HG03039 (cell line): ENCODE results near the gene GALNT2.

Experiments used
- ATAC-seq: cut with Tn5 transposase; IDR thresholded peaks from one replicate; pipeline ENCODE4 v1.9.1; 2021; ENCODE audit warnings: mild to moderate bottlenecking, moderate library complexity; ENCODE audit not compliant: unreplicated experiment

GALNT2 gene

DNA sequence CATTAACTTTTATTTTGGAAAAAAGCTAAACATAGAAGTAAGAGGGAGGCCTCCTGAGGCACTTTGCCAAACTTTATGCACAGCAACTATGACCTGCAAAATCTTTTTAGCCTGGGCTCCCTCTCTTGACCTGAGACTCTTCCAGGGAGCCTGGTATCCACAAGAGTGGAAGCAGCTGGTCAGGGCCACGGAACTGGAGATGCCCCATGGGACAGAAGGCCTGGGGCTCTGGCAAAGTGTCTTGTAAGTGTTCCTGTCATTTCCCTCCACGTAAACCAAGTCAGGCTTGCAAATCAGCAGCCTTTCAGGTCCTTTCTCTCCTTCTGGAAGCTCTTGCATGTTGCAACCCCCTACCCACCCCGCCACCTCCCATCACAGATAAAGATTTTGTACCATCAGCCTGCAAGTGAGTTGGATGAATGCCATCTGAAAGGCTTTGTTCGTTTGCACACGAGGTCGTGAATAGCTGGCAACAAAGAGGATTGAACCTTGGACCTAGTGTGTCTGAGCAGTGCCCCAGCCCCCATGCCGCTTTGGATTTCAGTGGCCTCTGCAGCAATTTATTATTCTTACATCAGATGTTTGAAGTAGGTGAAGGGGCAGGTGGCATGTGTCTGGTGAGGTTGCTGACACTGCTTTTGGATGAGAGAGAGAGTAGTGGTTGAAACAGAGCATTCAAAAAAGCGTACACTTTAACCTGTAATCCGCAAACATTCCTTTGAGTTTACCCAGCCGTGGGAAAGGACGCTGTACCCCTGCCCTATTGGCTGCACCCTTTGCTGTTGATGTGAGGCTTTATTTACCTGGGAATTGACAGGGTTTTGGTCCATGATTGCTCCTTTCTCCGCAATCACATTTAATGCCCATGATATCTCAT lies 91.6 kb downstream of the GALNT2 start:
- ATAC-seq = no peak

DNA sequence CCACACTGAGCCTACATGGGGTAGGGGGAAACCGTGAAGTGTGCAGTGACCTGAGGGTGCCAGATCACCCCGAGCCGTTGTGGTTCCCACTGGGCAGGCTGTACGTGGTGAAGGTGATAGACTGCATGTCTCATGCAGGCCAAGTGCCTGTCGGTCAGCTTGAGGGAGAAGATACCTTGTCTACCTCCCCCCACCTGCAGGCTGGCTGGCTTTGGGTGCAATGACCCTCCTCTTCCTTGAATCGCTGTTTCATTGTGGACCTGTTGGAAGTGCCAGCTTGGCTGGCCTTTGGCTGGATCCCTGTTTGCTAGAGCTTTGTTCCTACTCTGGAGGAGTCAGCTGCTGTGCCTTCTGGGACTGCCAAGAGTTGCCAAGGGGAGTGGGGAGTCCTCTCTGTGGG lies 92.5 kb downstream of the GALNT2 start:
- ATAC-seq = no peak

DNA sequence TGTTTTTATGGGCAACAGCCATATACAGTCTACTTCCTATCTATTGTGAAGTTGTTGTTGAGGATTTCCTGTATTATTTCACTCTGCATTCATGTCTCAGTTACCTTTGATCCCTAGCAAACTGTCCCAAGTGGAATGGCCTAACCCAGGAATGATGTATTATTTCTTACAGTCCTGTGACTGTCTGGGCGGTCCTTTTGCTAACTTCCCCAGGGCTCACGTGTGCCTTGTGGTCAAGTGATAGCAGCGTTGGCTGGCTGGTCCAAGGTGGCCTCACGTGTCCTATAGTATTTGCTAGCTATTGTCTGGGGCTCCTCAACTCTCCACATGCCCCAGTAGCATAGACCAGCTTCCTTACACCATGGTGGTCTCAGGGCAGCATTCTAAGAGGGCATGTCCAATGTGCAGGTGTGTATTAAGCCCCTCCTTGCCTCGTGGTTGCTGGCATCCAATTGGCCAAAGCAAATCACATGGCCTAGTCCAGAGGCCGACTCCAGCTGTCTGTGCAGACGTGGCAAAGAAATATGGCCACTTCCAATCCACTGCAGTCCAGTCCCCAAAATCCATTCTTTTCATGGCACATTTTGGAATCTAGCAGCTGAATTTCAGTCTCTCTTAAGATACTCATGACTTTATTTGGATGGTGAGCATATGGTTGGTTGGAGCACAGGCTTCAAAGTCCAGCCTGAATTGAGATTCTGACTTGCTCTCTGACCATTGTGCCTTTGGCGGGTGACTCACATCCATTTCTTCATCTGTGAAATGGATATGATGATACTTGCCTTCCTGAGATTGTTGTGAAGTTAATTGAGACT lies 94.1 kb downstream of the GALNT2 start:
- no peak for ATAC-seq

DNA sequence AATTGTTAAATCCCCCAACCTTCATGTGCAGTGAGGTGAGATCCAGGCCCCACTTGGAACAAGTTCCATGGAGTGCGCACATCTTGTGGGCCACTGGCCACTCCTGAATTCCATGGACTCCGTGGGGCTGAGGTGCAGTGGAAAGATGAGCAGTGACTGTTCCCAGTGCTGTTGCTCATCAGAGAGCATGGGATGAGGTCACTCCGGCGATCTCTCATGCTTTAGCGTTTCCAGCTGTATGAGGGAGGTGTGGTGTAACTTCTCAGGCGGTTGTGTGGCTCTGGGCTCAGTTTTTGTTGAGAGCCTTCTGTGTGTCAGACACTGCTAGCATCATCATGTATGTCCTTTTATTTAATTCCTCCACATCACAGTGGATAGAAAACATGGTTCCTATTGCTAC lies 96.2 kb downstream of the GALNT2 start:
- ATAC-seq = no peak

DNA sequence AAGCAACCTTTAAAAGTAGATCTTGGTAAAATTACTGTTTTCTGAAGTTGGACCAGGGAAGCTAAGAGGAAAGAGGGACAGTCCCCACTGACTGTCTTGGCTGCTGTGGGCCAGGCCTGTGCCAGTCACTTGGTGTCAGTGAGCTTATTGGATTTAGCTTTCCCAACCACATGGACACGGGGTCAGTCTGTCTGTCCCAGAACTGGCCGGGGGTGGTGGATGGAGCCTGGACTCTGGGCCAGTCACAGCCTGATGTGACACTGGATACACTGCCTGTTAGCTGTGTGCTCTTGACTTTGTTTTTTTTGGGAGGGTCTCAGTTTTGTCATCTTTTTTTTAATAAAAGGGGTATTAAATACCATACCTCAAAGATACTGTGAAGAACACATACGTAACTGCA lies 96.7 kb downstream of the GALNT2 start:
- ATAC-seq = no peak

DNA sequence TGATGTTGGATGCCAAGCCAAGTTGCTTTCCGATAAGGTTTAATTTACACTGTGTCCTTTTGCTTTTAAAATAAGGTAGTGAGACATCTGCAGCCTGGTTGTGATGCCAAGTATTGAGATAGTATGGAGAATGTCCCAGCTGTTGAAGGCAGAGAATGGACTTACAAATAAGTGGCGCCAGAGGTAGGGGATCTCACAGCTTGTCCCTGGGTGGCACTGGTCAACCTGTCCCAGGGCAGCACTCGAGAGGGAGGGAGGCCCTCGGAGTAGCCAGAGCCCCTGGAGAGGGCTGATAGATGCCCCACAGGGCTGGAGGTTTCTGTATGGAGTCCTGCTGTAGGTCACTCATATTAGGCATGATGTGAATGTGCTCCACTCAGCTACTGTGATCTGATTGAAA lies 98.5 kb downstream of the GALNT2 start:
- ATAC-seq = no peak

DNA sequence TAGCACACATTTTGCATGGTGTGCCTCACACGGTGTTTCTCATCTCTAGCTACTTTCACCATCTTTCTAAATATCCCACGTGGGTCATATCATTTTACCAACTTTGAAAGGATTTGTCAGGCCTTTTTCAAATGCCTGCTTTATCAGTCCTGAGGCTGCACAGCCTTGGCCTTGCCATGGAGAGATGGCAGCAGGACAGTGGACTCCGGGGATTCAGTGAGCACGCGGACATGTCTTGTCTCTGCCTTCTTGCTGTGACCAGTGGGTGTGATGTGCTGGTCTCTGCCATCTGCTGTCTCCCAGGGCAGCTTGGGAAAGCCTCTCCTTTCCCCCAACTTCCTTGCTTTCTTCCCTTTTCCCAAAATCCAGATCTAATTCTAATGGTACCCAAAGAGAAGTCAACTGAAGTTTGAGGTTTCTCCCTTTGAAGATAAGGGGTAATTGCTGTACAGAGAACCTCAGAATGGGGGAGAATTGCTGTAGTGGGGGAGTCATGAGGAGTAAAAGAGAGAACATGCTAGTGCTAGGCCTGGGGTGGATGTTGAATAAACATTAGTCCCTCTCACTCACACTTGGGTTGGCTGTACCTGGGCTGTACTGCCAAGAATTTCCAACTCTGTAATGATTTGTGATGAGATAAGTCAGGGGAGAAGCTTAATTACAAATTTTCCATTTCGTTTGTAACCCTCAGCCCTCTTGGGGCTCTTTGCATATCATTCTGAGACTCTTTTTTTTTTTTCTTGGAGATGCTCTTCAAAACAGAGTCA lies 99.5 kb downstream of the GALNT2 start:
- ATAC-seq = no peak

DNA sequence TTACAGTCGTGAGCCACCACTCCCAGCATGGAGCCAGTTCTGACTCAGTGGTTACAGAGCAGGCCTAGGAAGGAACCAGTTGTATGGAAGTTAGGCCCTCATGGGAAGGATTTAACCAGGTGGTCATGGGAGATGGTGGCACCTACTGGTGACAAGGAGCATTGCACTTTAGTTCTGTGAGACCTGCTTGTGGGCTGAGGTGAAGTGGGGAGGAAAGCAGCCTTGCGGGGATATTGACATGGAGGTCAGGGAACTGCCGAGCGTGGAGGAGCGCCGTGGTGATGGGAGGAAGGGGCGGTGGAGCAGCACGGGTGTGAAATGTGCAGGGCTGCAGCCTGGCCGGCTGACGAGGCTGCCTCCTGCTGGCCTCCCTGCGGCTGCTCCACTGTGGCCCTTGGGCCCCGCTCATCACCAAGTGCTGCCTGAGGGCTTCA lies 100.4 kb downstream of the GALNT2 start:
- ATAC-seq = no peak

DNA sequence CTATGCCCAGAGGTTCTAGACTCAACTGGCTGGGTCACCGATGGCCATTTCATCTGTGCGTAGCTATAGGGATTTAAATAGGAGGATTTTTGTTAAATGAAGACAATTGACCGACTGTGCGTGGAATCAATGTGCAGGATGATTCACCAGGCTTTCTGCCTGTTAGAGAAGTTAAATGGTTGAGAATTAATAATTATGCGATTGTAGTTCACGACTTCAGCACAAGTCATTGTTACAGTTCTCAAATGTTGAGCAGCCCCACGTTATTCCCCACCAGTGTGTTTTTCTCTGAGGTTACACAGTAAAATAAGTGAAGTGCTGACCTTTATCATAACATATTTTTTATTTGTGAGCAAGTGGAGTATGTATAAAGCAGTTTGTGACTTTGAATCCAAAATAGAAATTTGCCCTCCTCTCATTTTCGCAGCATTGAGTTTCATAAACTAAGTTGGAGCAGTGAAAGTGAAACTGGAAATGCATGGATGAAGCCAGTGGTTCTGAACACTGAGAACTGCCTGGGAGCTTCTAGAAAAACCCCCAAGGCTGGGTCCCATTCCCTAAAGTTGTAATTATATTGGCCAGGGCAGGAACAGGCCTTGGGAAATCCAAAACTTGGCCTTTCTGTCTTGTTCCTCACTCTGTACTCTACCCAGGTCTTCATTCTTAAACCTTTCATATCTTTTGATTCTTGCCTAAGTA lies 102.6 kb downstream of the GALNT2 start:
- no peak for ATAC-seq

DNA sequence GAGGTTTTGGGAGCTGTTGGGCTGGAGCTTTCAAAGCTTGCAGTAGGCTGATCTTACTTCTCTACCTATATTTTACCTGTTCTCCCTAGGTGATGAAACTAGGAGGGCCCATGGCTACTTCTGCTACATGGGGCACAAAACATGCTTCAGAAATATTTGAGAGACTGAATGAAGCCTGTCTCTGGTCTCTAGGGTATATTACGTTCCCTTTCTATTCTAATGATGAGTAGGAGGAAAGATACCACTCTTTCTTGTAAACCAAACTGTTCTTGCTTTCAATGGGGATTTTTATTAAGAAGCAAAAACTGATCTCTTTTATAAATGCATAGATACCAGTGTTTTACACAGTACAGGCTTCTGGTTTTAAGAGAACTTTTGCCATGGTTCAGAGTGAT lies 103.1 kb downstream of the GALNT2 start:
- no peak for ATAC-seq

DNA sequence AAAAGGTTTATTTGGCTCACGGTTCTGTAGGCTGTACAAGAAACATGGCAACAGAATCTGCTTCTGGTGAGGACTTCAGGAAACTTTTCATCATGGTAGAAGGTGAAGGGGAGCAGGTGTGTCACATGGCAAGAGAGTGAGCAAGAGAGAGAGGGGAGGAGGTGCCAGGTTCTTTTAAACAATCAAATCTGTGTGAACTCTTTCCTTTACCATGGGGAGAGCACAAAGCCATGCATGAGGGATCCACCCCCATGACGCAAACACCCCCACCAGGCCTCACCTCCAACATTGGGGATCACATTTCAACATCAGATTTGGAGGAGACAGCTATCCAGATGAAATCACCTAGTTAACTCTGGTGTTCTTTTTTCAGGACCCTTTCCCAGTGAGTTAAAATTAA lies 103.6 kb downstream of the GALNT2 start:
- ATAC-seq = no peak

DNA sequence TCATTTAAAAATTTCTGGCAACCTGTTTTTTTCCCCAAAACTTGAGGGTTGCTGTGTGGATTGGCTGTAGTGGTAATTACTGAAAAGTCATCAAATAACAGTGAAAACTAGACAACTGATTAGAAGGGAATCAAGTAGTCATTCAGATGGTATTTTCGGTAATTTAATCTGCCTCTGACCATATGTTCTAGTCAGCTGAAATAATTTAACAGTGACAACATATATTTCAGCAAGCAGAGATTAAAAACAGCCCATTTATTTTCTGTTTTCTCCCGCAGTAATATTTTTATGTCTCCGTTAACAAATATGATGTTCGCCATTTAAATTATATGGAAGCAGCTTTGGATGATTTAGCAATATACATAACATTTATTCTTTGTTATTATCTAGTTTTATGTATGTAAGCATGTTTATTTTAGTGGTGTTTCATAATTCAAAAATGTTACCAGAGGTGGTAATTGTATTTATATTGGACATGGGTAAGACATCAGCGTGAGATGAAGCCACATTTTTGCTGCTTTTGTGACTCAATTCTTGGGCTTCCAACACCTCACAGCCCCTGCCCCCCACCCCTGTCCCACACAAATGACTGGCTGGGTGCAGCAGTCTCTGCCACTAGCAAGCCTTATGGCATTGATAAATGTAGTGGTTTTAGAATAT lies 104.4 kb downstream of the GALNT2 start:
- ATAC-seq = no peak

DNA sequence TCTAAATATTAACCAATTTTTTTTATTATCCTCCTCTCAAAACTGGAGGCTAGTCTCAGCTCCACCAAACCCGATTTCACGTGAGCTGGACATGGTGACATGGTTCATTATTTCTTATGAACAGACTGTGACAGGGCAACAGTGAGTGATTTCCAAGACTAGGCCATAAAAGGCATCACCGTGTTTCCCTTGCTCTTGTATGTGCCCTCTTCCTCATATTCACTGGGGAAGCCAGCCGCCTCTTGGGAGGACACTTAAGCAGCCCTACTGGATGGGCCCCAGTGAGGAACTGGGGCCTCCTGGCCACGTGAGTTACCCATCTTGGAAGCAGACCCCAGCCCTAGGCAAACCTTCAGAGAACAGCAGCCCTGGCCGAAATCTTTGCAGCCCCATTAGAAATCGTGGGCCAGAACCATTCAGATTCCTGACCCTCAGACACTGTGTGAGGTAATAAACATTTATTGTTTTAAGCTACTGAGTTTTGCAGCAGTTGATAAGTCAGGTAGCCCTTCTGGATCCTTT lies 105.0 kb downstream of the GALNT2 start:
- ATAC-seq = no peak

DNA sequence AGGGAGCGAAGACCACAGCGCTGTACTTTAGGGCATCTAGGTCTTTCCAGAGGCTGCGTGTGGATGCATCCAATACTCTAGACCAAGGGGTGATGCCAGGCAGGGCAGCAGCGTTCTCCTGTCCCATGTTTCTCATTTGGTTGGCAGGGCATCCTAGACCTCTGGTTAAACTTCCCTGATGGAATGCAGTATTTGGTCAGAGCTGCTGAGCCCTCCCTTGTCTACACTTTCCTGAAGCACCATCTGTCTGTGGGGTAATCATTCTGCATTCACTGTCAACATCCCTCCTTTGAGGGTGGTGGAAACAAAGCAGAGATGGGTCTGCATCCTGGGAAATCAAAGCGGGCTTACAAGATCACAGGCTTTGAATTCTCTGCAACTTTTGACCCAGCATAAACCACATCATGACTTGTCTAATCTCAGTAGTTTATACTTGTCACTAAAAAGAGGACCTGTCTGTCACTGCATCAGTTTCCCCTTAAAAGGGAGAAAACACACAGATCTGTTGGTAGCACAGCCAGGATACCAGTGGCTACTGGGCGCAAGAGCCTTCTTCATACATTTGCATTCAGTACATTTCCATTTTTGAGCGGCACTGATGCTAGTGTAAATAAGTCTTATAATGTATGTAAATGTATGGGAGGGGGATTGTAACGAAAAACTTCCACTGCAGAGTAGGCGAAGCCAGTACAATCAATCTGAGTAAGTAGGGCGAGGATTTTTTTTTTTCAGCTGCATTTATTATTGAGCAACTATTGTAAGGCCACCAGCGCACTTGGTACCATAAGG lies 106.3 kb downstream of the GALNT2 start:
- no peak for ATAC-seq

DNA sequence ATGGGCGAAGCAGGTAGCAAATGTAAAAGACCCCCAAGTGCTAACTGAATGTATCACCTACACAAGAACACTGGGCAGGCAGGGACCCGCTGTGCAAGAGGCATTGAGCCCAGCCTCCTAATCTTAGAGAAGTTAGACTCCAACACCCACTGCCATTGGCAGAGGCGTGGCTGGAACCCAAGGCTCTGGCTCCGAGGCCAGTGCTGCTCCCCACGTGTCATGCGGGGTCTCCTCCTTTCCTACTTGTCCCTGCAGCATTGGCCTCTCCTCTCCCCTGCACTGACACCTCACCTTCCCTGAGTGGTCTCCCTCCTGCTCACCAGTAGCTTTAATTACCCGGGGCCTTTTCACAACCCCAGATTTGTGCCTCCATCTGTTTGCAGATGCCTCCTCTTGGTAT lies 107.0 kb downstream of the GALNT2 start:
- no peak for ATAC-seq

DNA sequence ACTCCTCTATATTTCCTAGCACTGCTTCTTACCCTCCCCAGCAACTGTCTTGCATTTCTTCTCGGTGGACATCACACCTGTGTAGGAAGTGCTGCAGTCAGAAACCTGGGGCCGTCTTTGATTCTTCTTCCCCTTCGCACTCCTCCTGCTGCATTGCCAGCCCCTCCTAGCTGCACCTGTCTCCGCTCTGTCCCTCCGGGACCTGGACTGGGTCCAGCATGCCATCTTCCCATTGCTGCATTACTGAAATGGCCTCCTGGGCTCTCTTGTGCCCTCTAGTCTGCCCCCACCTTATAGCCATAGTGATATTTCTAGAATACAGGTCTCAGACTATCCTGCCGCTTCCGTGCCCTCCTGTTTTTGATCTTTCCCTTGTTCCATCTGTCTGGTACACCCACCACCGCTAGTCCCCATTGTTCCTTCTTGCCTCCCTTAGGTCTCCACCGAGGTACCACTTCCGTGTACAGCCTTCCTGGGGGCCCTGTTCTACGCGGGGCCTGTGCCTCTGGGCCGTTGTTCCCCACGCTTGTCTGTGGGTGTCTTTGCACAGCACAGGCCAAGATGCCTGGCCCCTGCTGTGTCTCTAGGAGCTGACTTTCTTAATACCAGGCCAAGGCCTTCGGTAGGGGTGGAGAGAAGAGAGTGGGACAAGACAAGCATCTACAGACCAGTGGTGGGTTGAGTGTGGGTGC lies 107.6 kb downstream of the GALNT2 start:
- ATAC-seq = no peak

DNA sequence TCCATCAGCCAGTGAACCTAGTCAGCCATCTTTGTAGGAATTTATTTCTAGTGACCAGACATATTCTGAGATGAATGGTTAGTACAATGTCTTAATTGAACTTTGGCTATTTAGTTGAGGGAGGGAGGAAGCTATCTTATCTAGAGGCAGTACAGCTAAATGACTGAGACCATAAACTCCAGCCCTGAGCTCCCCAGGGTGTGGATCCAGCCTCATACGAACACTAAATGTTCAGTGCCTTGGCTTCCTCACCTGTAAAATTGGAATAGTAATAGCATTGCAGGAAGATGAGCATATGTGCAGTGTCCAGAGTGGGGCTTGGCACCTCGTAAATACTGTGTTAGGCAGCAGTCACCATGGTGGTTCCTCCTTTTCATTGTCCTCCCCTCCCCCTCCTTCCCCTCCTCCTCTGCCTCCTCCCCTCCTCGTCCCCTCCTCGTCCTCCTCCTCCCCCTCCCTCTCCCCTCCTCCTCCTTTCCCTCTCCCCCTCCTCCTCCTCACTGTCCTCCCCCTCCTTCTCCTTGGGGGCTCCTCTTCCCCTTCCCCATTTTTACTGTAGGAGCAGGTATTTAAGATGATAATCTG lies 108.2 kb downstream of the GALNT2 start:
- ATAC-seq = no peak

DNA sequence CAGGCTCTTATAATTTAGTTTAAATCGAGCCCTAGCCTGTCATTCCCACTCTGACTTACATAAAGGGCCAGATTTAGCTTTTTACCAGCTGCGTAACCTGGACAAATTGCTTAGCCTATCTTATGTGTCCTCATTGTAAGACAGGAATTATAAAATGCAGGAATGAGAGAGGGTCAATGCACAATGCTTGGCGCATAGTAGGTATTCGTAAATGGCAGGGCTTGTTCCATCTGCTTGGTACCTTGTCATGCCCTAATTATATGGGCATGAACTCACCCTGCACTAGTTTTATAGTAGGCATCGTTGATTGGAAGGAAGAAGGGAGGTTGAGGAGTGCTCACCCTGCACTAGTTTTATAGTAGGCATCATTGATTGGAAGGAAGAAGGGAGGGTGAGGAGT lies 108.8 kb downstream of the GALNT2 start:
- no peak for ATAC-seq
